ENCODE data around the gene FAH.
"Not testable (repeated sequence)": the region's sequence is repeated elsewhere in the genome, so short reads cannot be mapped to it uniquely, and the experiment has no call there.

Gene FAH

DNA sequence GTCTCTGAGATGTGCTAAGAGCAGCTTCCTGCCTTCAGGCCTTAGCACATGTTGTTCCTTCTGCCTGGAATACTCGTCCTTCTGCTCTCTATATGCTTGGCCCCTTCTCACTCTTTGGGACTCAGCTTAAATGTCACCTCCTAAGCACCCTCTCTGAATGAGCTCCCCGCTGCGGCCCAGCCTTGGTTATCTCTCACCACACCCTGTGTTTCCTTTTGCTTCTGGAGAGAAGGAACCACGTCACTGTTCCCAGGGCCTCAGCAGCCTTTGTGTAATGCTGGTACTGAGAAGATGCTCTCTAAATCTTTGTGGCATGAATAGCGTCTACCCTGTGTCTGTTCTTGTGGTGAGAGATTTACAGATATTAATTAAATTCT is 2.2 kb downstream of the FAH start:
- Histone ChIP-seq H3K27ac (no peak overlapping the region), H3K9me3 (no peaks in the 10 kb centered on the region), H3K4me1 (peaks cover 0 to 27% (median 17%) of the 10 kb centered on the region in 4 donors), H3K27me3 (no peaks in the 10 kb centered on the region), H3K36me3 (peaks cover 7 to 18% (median 11%) of the 10 kb centered on the region in 3 donors), H3K4me3 (no peak overlapping the region)
- TF ChIP-seq, protein P1, sequence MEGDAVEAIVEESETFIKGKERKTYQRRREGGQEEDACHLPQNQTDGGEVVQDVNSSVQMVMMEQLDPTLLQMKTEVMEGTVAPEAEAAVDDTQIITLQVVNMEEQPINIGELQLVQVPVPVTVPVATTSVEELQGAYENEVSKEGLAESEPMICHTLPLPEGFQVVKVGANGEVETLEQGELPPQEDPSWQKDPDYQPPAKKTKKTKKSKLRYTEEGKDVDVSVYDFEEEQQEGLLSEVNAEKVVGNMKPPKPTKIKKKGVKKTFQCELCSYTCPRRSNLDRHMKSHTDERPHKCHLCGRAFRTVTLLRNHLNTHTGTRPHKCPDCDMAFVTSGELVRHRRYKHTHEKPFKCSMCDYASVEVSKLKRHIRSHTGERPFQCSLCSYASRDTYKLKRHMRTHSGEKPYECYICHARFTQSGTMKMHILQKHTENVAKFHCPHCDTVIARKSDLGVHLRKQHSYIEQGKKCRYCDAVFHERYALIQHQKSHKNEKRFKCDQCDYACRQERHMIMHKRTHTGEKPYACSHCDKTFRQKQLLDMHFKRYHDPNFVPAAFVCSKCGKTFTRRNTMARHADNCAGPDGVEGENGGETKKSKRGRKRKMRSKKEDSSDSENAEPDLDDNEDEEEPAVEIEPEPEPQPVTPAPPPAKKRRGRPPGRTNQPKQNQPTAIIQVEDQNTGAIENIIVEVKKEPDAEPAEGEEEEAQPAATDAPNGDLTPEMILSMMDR (IDR thresholded peaks at IDR 0.05), result no peak
- DNase-seq, result no peak
- intact Hi-C loops (cut with DNase I; ENCODE audit: low total_unique reads), result loop anchor here (10.0 kb wide), 1 partner anchor 1890 kb away; the partner anchor contains the start of gene MEX3B

GRCh38 chr15:80155378-80156175 is 2.8 kb downstream of the FAH start:
- peaks cover 0 to 27% (median 17%) of the 10 kb centered on the region in 4 donors for H3K4me1 ChIP-seq
- not testable (repeated sequence) for H3K27me3 ChIP-seq, H3K4me3 ChIP-seq, DNase-seq, H3K27ac ChIP-seq, H3K9me3 ChIP-seq
- intact Hi-C loops (cut with DNase I; ENCODE audit: low total_unique reads), result loop anchor here (10.0 kb wide), 1 partner anchor 1889 kb away; the partner anchor contains the start of gene MEX3B
- peaks cover 7 to 24% (median 16%) of the 10 kb centered on the region in 3 donors for H3K36me3 ChIP-seq

- no peak for DNase-seq
- no peaks in the 10 kb centered on the region for H3K9me3 ChIP-seq
- intact Hi-C loops (cut with DNase I; ENCODE audit: low total_unique reads), result loop anchor here (10.0 kb wide), 1 partner anchor 1889 kb away; the partner anchor contains the start of gene MEX3B
- peaks cover 0 to 27% (median 17%) of the 10 kb centered on the region in 4 donors for H3K4me1 ChIP-seq
- no peak overlapping the region for H3K27ac ChIP-seq
- no peak overlapping the region for H3K4me3 ChIP-seq
- TF ChIP-seq, protein P1 (IDR thresholded peaks at IDR 0.05), result no peak
- peaks cover 14 to 31% (median 21%) of the 10 kb centered on the region in 3 donors for H3K36me3 ChIP-seq
- no peaks in the 10 kb centered on the region for H3K27me3 ChIP-seq
Measured at GRCh38 chr15:80156176-80156720, 3.4 kb downstream of the FAH start.

GRCh38 chr15:80157215-80157614 is 4.4 kb downstream of the FAH start:
- Histone ChIP-seq H3K27ac (no peak overlapping the region), H3K36me3 (peaks cover 21 to 41% (median 31%) of the 10 kb centered on the region in 3 donors), H3K9me3 (no peaks in the 10 kb centered on the region), H3K4me1 (peaks cover 0 to 20% (median 13%) of the 10 kb centered on the region in 4 donors), H3K27me3 (no peaks in the 10 kb centered on the region), H3K4me3 (no peak overlapping the region)
- TF ChIP-seq, protein P1 (IDR thresholded peaks at IDR 0.05), result no peak
- intact Hi-C loops (cut with DNase I; ENCODE audit: low total_unique reads), result loop anchor here (10.0 kb wide), 1 partner anchor 1888 kb away; the partner anchor contains the start of gene MEX3B
- DNase-seq, result no peak

DNA sequence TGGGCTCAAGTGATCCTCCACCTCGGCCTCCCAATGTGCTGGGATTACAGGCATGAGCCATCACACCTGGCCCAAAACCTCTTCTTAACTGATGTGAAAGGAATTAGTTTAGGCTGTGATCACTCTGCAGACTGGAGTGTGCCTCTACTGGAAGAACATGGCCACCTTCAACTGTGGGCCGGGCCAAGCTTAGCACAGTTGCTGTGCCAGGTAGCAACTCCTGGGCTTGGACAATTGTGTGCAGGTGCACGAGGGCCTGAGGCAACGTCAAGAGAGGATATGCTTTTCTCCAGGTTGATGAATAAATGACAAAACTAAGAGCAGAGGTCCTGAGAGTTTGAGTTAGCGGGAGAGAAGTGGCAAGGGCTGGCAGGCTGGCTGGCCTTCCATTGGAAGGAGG is 6.5 kb downstream of the FAH start:
- intact Hi-C loops (cut with DNase I; ENCODE audit: low total_unique reads), result loop anchor here (10.0 kb wide), 1 partner anchor 1886 kb away; the partner anchor contains the start of gene MEX3B
- Histone ChIP-seq H3K27ac (no peak overlapping the region), H3K9me3 (no peaks in the 10 kb centered on the region), H3K4me3 (no peak overlapping the region), H3K27me3 (no peaks in the 10 kb centered on the region), H3K36me3 (peaks cover 38 to 56% (median 38%) of the 10 kb centered on the region in 3 donors), H3K4me1 (peaks cover 0 to 9% (median 5%) of the 10 kb centered on the region in 4 donors)
- DNase-seq, result no peak
- TF ChIP-seq, protein P1 (IDR thresholded peaks at IDR 0.05), result no peak

Measured in tibial artery (tissue), 4 donors.